K562 (cell line): Measurements from ENCODE around the gene CCDC148. TPM values are rescaled to one million over a fixed set of nuclear protein-coding genes. Genes with fewer than 3 reads are reported as not detected.

ENCODE experiments used
- RREB1 ChIP-seq: fragments of 250-450 bp; sonication (Bioruptor Pico); IDR thresholded peaks from 2 replicates; pipeline ENCODE4 v1.4.0; 2020
- RUNX1 ChIP-seq: sonication (generic); IDR thresholded peaks from 2 replicates; pipeline ENCODE4 v1.6.1; 2016; ENCODE audit warnings: antibody characterized with exemption, low read depth
- STAT5A ChIP-seq: IDR thresholded peaks from 2 replicates; pipeline ENCODE4 v1.6.1; 2012; ENCODE audit warnings: low read length, inconsistent platforms, borderline replicate concordance
- TFAP4 ChIP-seq: sonication (generic); formaldehyde crosslinking; IDR thresholded peaks from 2 replicates; pipeline ENCODE4 v1.8.0; 2022; ENCODE audit warnings: missing genetic modification reagents, mild to moderate bottlenecking, moderate library complexity, borderline replicate concordance
- ZSCAN29 ChIP-seq: fragments of 450-650 bp; IDR thresholded peaks from 2 replicates; pipeline ENCODE4 v1.6.1; 2017
- polyA plus RNA-seq, 8 experiments: library from polyadenylated mRNA; depleted of rRNA in 4 of 8; stranded (reverse) in 5 of 8; unstranded in 3 of 8; fragments of >200 nt; fragmentation: Nextera tagmentation in 2 of 8; fragmentation: Illumina TruSeq in 1 of 8; extraction: Ambion mirVana in 2 of 8; extraction: Trizol in 1 of 8; gene quantifications; 2 replicates each; pipeline versions ENCODE4 v1.2.1 to v1.2.3, GENCODE V29; 2011 to 2014; ENCODE audit warnings: inconsistent platforms in 1 of 8, missing spikeins in 1 of 8
- total RNA-seq, 7 experiments: library from RNA; depleted of rRNA in 6 of 7; stranded (reverse); fragments of >200 nt in 6 of 7; fragmentation: Illumina TruSeq in 2 of 7; extraction: Trizol in 2 of 7; gene quantifications; 2 replicates each; pipeline versions ENCODE4 v1.2.1 to v1.2.3, GENCODE V29; 2011 to 2021; ENCODE audit warnings: low replicate concordance in 1 of 7

CCDC148 gene
- total and polyA plus RNA-seq, 9 of the 15 experiments (the other 6 are each of a cell fraction or from before 2014, with no cell fraction given), result 0.10 to 1.4 (median 0.65) TPM

- no peak for TF ChIP-seq RREB1 (CRISPR knock-in tag)
- no peak for TF ChIP-seq STAT5A
- no peak for TF ChIP-seq ZSCAN29
- TF ChIP-seq RUNX1, result no peak
- no peak for TF ChIP-seq TFAP4
- TF ChIP-seq, all 486 proteins: peak for 0
Measured at GRCh38 chr2:158184556-158185343, 271.8 kb downstream of the CCDC148 start (continued).
